Lung (tissue), 12 donors: ENCODE results near the gene ENO1. TPM values are rescaled to one million over a fixed set of nuclear protein-coding genes. Genes with fewer than 3 reads are reported as not detected.
"Not testable (repeated sequence)": the region's sequence is repeated elsewhere in the genome, so short reads cannot be mapped to it uniquely, and the experiment has no call there.

Source experiments
- ATAC-seq: fragments of 200-7000 bp; cut with Tn5 transposase; one replicate; pipeline ENCODE4 v1.9.1; 2020; ENCODE audit warnings: moderate number of reproducible peaks; ENCODE audit not compliant: insufficient read depth, low FRiP score
- DNase-seq, 3 donors: peaks; one replicate each; pipeline ENCODE4 v3.0.0-alpha.2; 2013 to 2017
- H3K27ac ChIP-seq, 2 donors: one replicate each; pipeline ENCODE4 v1.5.1; 2013; ENCODE audit warnings: mild to moderate bottlenecking in 2 of 2, moderate library complexity in 2 of 2, control low read depth in 1 of 2, inconsistent platforms in 1 of 2, low read depth in 1 of 2, low read length in 1 of 2
- H3K27me3 ChIP-seq, 3 donors: one replicate each; pipeline ENCODE4 v1.5.1; 2013; ENCODE audit warnings: low read length in 2 of 3; ENCODE audit not compliant: control insufficient read depth in 3 of 3, insufficient read depth in 3 of 3
- H3K36me3 ChIP-seq, 4 donors: one replicate each; pipeline ENCODE4 v1.5.1; 2013; ENCODE audit warnings: low read length in 4 of 4, mild to moderate bottlenecking in 1 of 4, moderate library complexity in 1 of 4; ENCODE audit not compliant: control insufficient read depth in 4 of 4, insufficient read depth in 4 of 4
- H3K4me1 ChIP-seq, 5 donors: one replicate each; pipeline ENCODE4 v1.5.1; 2013; ENCODE audit warnings: low read length in 5 of 5, mild to moderate bottlenecking in 2 of 5, moderate library complexity in 1 of 5; ENCODE audit not compliant: control insufficient read depth in 5 of 5, insufficient read depth in 5 of 5
- H3K4me3 ChIP-seq: one replicate; pipeline ENCODE4 v1.5.1; 2013; ENCODE audit warnings: mild to moderate bottlenecking, control low read depth, moderate library complexity
- H3K9ac ChIP-seq, 2 donors: one replicate each; pipeline ENCODE4 v1.5.1; 2013; ENCODE audit warnings: low read length in 2 of 2, control low read depth in 1 of 2; ENCODE audit not compliant: insufficient read depth in 1 of 2
- H3K9me3 ChIP-seq, 4 donors: one replicate each; pipeline ENCODE4 v1.5.1; 2013; ENCODE audit warnings: low read length in 3 of 4, mild to moderate bottlenecking in 1 of 4, moderate library complexity in 1 of 4; ENCODE audit not compliant: control insufficient read depth in 4 of 4, insufficient read depth in 3 of 4
- CTCF ChIP-seq: IDR thresholded peaks from 2 replicates; pipeline ENCODE4 v1.5.1; 2012; ENCODE audit warnings: mild to moderate bottlenecking; ENCODE audit errors: control extremely low read depth, extremely low read depth
- WGBS, 2 donors: extraction: QIAGEN DNeasy Blood & Tissue Kit; methylation state at CpG; one replicate each; pipeline ENCODE4 v1.1.7; 2013; 5-methylcytosine and 5-hydroxymethylcytosine counted together
- polyA plus RNA-seq, 2 donors: library from polyadenylated mRNA; stranded (reverse); fragments of 200-250 nt; gene quantifications; one replicate each; pipeline ENCODE4 v1.2.1, GENCODE V29; 2013
- total RNA-seq, 2 donors: library from RNA; depleted of rRNA in 1 of 2; stranded (reverse); fragments of >200 nt in 1 of 2; gene quantifications; one replicate each; pipeline ENCODE4 v1.2.1, GENCODE V29; 2014 to 2021
- donor health status: control.
- donor health status: control.
- donor health status: Bipolar disorder and iron deficiency.
- donor health status: healthy.
- donor health status: DM: yes; HTN: yes; CAD: no.

ENO1 gene
- total and polyA plus RNA-seq, 4 donors = 449 to 1,784 (median 959) TPM

- no peaks in the 10 kb centered on the region for H3K36me3 ChIP-seq
- H3K4me3 ChIP-seq = no peak overlapping the region
- peak overlapping the region in 1 of 2 donors; percentile 31 for H3K27ac ChIP-seq
- TF ChIP-seq CTCF = no peak
- no peak overlapping the region for H3K9ac ChIP-seq
- no peaks in the 10 kb centered on the region for H3K27me3 ChIP-seq
- WGBS, 2 donors = 85 to 90% methylated on average over 5 of the region's 5 CpGs
- H3K4me1 ChIP-seq = peaks cover 0 to 3% (median 0%) of the 10 kb centered on the region in 5 donors
- DNase-seq = no peak
- ATAC-seq = no peak
- H3K9me3 ChIP-seq = no peaks in the 10 kb centered on the region
Measured at GRCh38 chr1:8902765-8903164, 24.3 kb upstream of the ENO1 start.

GRCh38 chr1:8900684-8901083 lies 22.2 kb upstream of the ENO1 start:
- not testable (repeated sequence) for H3K4me1 ChIP-seq, H3K9me3 ChIP-seq, H3K4me3 ChIP-seq, H3K27ac ChIP-seq, DNase-seq, H3K9ac ChIP-seq, ATAC-seq, H3K27me3 ChIP-seq, H3K36me3 ChIP-seq
- 87 to 91% methylated on average over 4 of the region's 4 CpGs for whole genome bisulfite sequencing, 2 donors

- Histone ChIP-seq H3K9me3 (no peaks in the 10 kb centered on the region), H3K4me3 (no peak overlapping the region), H3K27ac (no peak overlapping the region), H3K4me1 (peaks cover 0 to 5% (median 0%) of the 10 kb centered on the region in 5 donors), H3K9ac (no peak overlapping the region), H3K36me3 (no peaks in the 10 kb centered on the region), H3K27me3 (no peaks in the 10 kb centered on the region)
- WGBS, 2 donors = 91 to 96% methylated on average over 7 of the region's 7 CpGs
- TF ChIP-seq CTCF = no peak
- ATAC-seq (no peak), DNase-seq (no peak)
Measured at GRCh38 chr1:8899046-8899445, 20.6 kb upstream of the ENO1 start.

- not testable (repeated sequence) for H3K4me1 ChIP-seq, H3K9ac ChIP-seq, H3K27ac ChIP-seq, H3K36me3 ChIP-seq, H3K27me3 ChIP-seq, H3K9me3 ChIP-seq, ATAC-seq, H3K4me3 ChIP-seq, DNase-seq
- WGBS, 2 donors = 83 to 94% methylated on average over 5 of the region's 5 CpGs
Measured at GRCh38 chr1:8898418-8898817, 19.9 kb upstream of the ENO1 start.

- not testable (repeated sequence) for H3K9me3 ChIP-seq, DNase-seq, H3K27me3 ChIP-seq, H3K4me3 ChIP-seq, H3K4me1 ChIP-seq, ATAC-seq, H3K36me3 ChIP-seq, H3K27ac ChIP-seq, H3K9ac ChIP-seq
- WGBS, 2 donors = 72 to 80% methylated on average over 4 of the region's 4 CpGs
Measured at GRCh38 chr1:8897505-8897904, 19.0 kb upstream of the ENO1 start.

- not testable (repeated sequence) for ATAC-seq, H3K36me3 ChIP-seq, DNase-seq, H3K27ac ChIP-seq, H3K4me1 ChIP-seq, H3K9me3 ChIP-seq, H3K27me3 ChIP-seq, H3K4me3 ChIP-seq, H3K9ac ChIP-seq
- WGBS, 2 donors = 42 to 73% methylated on average over 3 of the region's 3 CpGs
Measured at GRCh38 chr1:8896775-8897174, 18.3 kb upstream of the ENO1 start.
